GM12892 (cell line): Measurements from ENCODE around the gene MAN1A1.

Source experiments
- POLR2A ChIP-seq: IDR thresholded peaks from 2 replicates; pipeline ENCODE4 v1.6.1; 2011; ENCODE audit warnings: low read depth, low read length, control low read depth
- POLR2AphosphoS5 ChIP-seq: IDR thresholded peaks from 2 replicates; pipeline ENCODE4 v1.6.1; 2011; ENCODE audit warnings: low read depth, low read length, control low read depth
- TAF1 ChIP-seq: IDR thresholded peaks from 2 replicates; pipeline ENCODE4 v1.6.1; 2011; ENCODE audit warnings: low read depth, mild to moderate bottlenecking, control low read depth, low read length, borderline replicate concordance

DNA sequence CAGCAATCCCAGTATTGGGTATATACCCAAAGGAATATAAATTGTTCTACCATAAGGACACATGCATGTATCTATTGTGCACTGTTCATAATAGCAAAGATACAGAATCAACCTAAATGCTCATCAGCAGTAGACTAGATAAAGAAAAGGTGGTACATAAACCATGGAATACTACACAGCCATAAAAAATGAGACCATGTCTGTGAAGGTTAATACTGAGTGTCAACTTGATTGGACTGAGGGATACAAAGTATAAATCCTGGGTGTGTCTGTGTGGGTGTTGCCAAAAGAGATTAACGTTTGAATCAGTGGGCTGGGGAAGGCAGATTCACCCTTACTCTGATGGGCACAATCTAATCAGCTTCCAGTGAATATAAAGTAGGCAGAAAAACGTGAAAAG, 86.9 kb downstream of the MAN1A1 start:
- TF ChIP-seq POLR2AphosphoS5 (no peak), POLR2A (no peak), TAF1 (no peak)
